OCI-LY3 (cell line): ENCODE results near the gene HEXIM1.
A peak's percentile ranks its signal among the peaks of the same experiment; 100 is the strongest.

ENCODE experiments used
- H2AFZ ChIP-seq: fragments of 200-600, 300-600 bp; shearing (Covaris generic); 2 replicates; pipeline ENCODE4 v1.6.0; 2014; ENCODE audit warnings: antibody characterized with exemption, low read depth, low read length
- H3K27ac ChIP-seq: fragments of 200-600, 300-600 bp; sonication (generic); 2 replicates; pipeline ENCODE4 v1.5.1; 2014; ENCODE audit warnings: mild to moderate bottlenecking, low read length, moderate library complexity, mixed read lengths
- H3K27me3 ChIP-seq: fragments of 200-600, 300-600 bp; sonication (generic); 2 replicates; pipeline ENCODE4 v1.6.1; 2014; ENCODE audit warnings: low read depth, low read length, mixed read lengths
- H3K36me3 ChIP-seq: fragments of 200-600, 300-600 bp; sonication (generic); replicated peaks from 2 replicates; pipeline ENCODE3; 2014; ENCODE audit warnings: low read depth, low read length, mixed read lengths
- H3K4me1 ChIP-seq: fragments of 300-600, 200-600 bp; sonication (generic); 2 replicates; pipeline ENCODE4 v1.6.1; 2014; ENCODE audit warnings: low read length, mixed read lengths
- H3K4me2 ChIP-seq: fragments of 200-600, 300-600 bp; sonication (generic); 2 replicates; pipeline ENCODE4 v1.6.1; 2014; ENCODE audit warnings: low read length, mixed read lengths
- H3K4me3 ChIP-seq: fragments of 300-600, 200-600 bp; sonication (generic); 2 replicates; pipeline ENCODE4 v1.5.1; 2014; ENCODE audit warnings: antibody characterized with exemption, mild to moderate bottlenecking, low read length, moderate library complexity
- H3K79me2 ChIP-seq: fragments of 300-600, 200-600 bp; shearing (Covaris generic); 2 replicates; pipeline ENCODE4 v1.6.1; 2014; ENCODE audit warnings: mild to moderate bottlenecking, low read length, mixed read lengths
- H3K9ac ChIP-seq: fragments of 300-600, 200-600 bp; shearing (Covaris generic); 2 replicates; pipeline ENCODE4 v1.6.0; 2014; ENCODE audit warnings: mild to moderate bottlenecking, low read length, moderate library complexity
- H3K9me3 ChIP-seq: fragments of 200-600, 300-600 bp; shearing (Covaris generic); 2 replicates; pipeline ENCODE4 v1.6.1; 2014; ENCODE audit warnings: low read length, mixed read lengths; ENCODE audit not compliant: insufficient read depth
- H4K20me1 ChIP-seq: fragments of 200-600, 300-600 bp; sonication (generic); 2 replicates; pipeline ENCODE4 v1.6.1; 2016; ENCODE audit warnings: low read length, mixed read lengths; ENCODE audit not compliant: insufficient read depth
- EZH2phosphoT487 ChIP-seq: fragments of 200-600 bp; shearing (Covaris generic); IDR thresholded peaks from 2 replicates; pipeline ENCODE4 v1.6.1; 2018; ENCODE audit warnings: antibody characterized with exemption, mixed run types, low read depth
- TF ChIP-seq, protein P1 (sequence below): fragments of 200-600, 300-600 bp; sonication (generic); IDR thresholded peaks from 2 replicates; pipeline ENCODE4 v1.5.1; 2014; ENCODE audit warnings: antibody characterized with exemption, low read length, low read depth

Gene HEXIM1

DNA sequence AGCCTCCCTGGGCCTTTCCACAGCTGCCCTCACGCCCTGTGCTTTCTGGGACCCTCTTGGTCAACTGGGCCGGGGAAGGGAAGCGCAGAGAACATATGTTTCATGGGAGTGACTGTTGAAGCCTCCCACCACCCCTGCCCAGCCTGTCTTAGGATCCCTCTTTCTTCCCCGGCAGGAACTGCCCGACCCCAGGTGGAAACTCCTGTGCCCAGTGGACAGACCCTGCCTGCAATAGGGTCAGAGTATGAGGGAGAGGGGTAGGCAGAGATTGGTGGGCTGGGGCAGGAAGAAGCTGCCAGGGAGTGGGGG, 23.9 kb downstream of the HEXIM1 start:
- Histone ChIP-seq H3K4me1 (peaks cover 12% of the 10 kb centered on the region), H3K9ac (peak overlapping the region; percentile 82; the same call in 1 of the 2 replicates), H3K4me3 (peak overlapping the region; percentile 81), H3K9me3 (no peaks in the 10 kb centered on the region), H3K27me3 (no peaks in the 10 kb centered on the region), H3K36me3 (no peaks in the 10 kb centered on the region), H3K79me2 (no peaks in the 10 kb centered on the region), H2AFZ (peak overlapping the region; percentile 95; the same call in 1 of the 2 replicates), H4K20me1 (no peaks in the 10 kb centered on the region), H3K27ac (peak overlapping the region; percentile 70), H3K4me2 (peak overlapping the region; percentile 99)
- TF ChIP-seq, protein P1, sequence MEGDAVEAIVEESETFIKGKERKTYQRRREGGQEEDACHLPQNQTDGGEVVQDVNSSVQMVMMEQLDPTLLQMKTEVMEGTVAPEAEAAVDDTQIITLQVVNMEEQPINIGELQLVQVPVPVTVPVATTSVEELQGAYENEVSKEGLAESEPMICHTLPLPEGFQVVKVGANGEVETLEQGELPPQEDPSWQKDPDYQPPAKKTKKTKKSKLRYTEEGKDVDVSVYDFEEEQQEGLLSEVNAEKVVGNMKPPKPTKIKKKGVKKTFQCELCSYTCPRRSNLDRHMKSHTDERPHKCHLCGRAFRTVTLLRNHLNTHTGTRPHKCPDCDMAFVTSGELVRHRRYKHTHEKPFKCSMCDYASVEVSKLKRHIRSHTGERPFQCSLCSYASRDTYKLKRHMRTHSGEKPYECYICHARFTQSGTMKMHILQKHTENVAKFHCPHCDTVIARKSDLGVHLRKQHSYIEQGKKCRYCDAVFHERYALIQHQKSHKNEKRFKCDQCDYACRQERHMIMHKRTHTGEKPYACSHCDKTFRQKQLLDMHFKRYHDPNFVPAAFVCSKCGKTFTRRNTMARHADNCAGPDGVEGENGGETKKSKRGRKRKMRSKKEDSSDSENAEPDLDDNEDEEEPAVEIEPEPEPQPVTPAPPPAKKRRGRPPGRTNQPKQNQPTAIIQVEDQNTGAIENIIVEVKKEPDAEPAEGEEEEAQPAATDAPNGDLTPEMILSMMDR: no peak
- TF ChIP-seq EZH2phosphoT487: no peak

DNA sequence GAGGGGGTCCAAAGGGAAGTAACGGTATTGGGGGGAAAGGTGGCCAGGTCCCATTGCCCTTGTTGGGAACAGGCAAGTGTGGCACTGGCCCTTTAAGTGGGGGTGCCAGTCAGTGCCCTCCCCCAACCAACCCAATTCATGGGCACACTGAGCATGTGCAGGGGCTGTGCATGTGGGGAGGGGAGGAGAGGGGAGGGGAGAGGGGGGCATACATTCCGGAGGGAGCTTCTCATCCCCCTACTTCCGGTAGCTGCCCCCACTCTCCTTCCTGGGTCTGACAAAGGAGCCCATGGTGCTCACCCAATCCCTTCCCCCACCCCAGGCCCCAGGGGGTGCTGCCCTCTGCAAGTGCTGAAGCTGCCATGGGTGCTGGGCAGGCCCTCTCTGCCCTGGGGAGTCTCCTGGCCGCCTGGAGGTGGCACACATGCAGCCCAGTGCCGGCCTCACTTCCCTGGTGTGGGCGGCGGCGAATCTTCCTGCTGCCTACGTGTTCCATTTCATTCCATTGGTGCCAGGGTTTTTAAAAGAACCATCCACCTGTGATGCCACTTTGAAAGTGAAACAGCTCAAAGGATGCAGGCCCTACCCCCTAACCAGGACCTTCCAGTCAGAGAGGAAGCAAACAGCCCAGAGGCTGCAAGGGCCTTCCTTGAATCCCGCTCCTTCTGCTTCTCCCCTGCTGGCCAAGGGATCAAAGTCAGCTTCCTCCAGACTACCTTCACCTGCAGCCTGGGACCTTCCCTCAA, 24.4 kb downstream of the HEXIM1 start:
- H3K9me3 ChIP-seq: no peaks in the 10 kb centered on the region
- no peaks in the 10 kb centered on the region for H3K36me3 ChIP-seq
- H3K79me2 ChIP-seq: no peaks in the 10 kb centered on the region
- H3K4me3 ChIP-seq: peak overlapping the region; percentile 81
- peak overlapping the region; percentile 70 for H3K27ac ChIP-seq
- TF ChIP-seq EZH2phosphoT487: no peak
- TF ChIP-seq, protein P1: no peak
- peak overlapping the region; percentile 99 for H3K4me2 ChIP-seq
- H3K27me3 ChIP-seq: no peaks in the 10 kb centered on the region
- H2AFZ ChIP-seq: peak overlapping the region; percentile 95
- peaks cover 12% of the 10 kb centered on the region for H3K4me1 ChIP-seq
- peak overlapping the region; percentile 82 for H3K9ac ChIP-seq
- no peaks in the 10 kb centered on the region for H4K20me1 ChIP-seq

DNA sequence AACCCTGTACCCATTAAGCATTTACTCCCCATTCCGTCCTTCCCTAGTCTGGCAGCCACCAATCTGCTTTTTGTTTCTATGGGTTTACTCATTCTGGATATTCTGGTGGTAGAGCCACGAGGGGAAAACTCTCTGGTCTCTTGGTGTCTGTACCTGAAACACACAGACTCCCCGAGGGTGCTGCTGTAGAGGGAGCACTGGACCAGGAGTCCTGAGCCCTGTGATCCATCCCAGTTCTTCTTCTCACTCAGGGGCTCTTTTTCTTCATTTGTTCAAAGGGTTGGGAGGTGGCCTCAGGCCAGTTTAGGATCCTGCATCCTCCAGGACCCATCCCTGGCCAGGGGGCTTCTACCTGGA, 27.5 kb downstream of the HEXIM1 start:
- Histone ChIP-seq H3K4me1 (peaks cover 12% of the 10 kb centered on the region), H3K79me2 (no peaks in the 10 kb centered on the region), H4K20me1 (no peaks in the 10 kb centered on the region), H2AFZ (0 out of 2 replicates have a peak overlapping the region, but pooled peaks have one; percentile 3), H3K36me3 (no peaks in the 10 kb centered on the region), H3K4me3 (no peak overlapping the region), H3K9me3 (no peaks in the 10 kb centered on the region), H3K27ac (no peak overlapping the region), H3K9ac (no peak overlapping the region), H3K27me3 (no peaks in the 10 kb centered on the region), H3K4me2 (no peak overlapping the region)
- TF ChIP-seq EZH2phosphoT487: no peak
- TF ChIP-seq, protein P1: no peak

DNA sequence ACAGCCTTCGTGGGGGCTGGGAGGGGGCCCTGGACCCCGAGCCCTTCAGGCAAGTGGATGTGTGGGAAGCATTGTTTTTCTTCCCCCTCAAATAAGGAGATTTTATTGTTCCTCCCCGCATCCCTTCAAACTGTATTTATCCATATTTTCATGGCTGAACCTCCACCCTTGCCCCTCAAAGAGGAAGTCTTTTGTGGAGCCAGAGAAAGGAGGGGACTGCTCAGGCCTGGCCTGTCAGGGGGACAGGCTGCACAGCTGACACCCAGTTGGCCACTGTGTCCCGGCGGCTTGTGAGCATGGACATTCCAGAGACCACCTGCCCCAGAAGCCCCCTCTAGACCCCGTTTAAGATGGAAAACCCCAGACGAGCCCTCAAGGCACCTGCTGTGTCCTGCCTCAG, 29.3 kb downstream of the HEXIM1 start:
- Histone ChIP-seq H3K9me3 (no peaks in the 10 kb centered on the region), H3K4me3 (no peak overlapping the region), H4K20me1 (no peaks in the 10 kb centered on the region), H3K36me3 (no peaks in the 10 kb centered on the region), H3K9ac (no peak overlapping the region), H3K79me2 (no peaks in the 10 kb centered on the region), H3K27me3 (no peaks in the 10 kb centered on the region), H3K4me1 (peaks cover 7% of the 10 kb centered on the region), H2AFZ (no peak overlapping the region), H3K27ac (no peak overlapping the region), H3K4me2 (no peak overlapping the region)
- TF ChIP-seq, protein P1: no peak
- no peak for TF ChIP-seq EZH2phosphoT487
